Psoas muscle (tissue), 8 donors: ENCODE results near the gene AGFG1. TPM values are rescaled to one million over a fixed set of nuclear protein-coding genes. Genes with fewer than 3 reads are reported as not detected.
"Not testable (repeated sequence)": the region's sequence is repeated elsewhere in the genome, so short reads cannot be mapped to it uniquely, and the experiment has no call there.

Experiments
- ATAC-seq, 4 donors: fragments of 200-7000 bp; cut with Tn5 transposase; one replicate each; pipeline ENCODE4 v1.9.1; 2020; ENCODE audit warnings: moderate library complexity in 3 of 4, mild to moderate bottlenecking in 2 of 4
- DNase-seq, 2 donors: peaks; one replicate each; pipeline ENCODE4 v3.0.0-alpha.2; 2020
- H3K27ac ChIP-seq: fragments of 200-600 bp; one replicate; pipeline ENCODE4 v1.8.0; 2022
- H3K27me3 ChIP-seq, 3 donors: fragments of 200-600 bp in 1 of 3; one replicate each; pipeline versions ENCODE4 v1.6.1 to v1.8.0; 2013 to 2022; ENCODE audit warnings: low read length in 2 of 3, mild to moderate bottlenecking in 2 of 3, moderate library complexity in 1 of 3; ENCODE audit not compliant: insufficient read depth in 3 of 3
- H3K36me3 ChIP-seq, 2 donors: fragments of 200-600 bp in 1 of 2; one replicate each; pipeline versions ENCODE4 v1.6.1 to v1.8.0; 2013 to 2022; ENCODE audit warnings: low read depth in 1 of 2, mild to moderate bottlenecking in 1 of 2, moderate library complexity in 1 of 2; ENCODE audit not compliant: insufficient read depth in 1 of 2
- H3K4me1 ChIP-seq: fragments of 200-600 bp; one replicate; pipeline ENCODE4 v1.8.0; 2022
- H3K4me3 ChIP-seq: fragments of 200-600 bp; one replicate; pipeline ENCODE4 v1.8.0; 2022; ENCODE audit warnings: mild to moderate bottlenecking
- H3K9me3 ChIP-seq: fragments of 200-600 bp; one replicate; pipeline ENCODE4 v1.8.0; 2022
- WGBS, 3 donors: extraction: QIAGEN DNeasy Blood & Tissue Kit; methylation state at CpG; one replicate each; pipeline versions ENCODE4 v1.1.6 to v1.1.7; 2013; 5-methylcytosine and 5-hydroxymethylcytosine counted together
- intact Hi-C, 2 donors: fragments of 100-400 bp; cut with DNase I; formaldehyde crosslinking; loops; one replicate each; pipeline versions ENCODE4 v1.11.0 to v1.14.2; 2022
- polyA plus RNA-seq, 3 donors: library from polyadenylated mRNA; stranded (reverse); fragments of 200-250 nt; gene quantifications; one replicate each; pipeline ENCODE4 v1.2.3, GENCODE V29; 2013
- total RNA-seq, 4 donors: library from RNA; stranded (reverse); fragmentation: NEBNext Ultra II Directional in 2 of 4; extraction: Animal tissue kit (Norgen Biotek cat#: 25700) in 2 of 4; gene quantifications; one replicate each; pipeline versions ENCODE4 v1.2.1 to v1.2.4, GENCODE V29; 2021 to 2023
- TF ChIP-seq, protein P1 (sequence below): fragments of 200-600 bp; IDR thresholded peaks from one replicate; pipeline ENCODE4 v1.8.0; 2022; ENCODE audit warnings: antibody characterized with exemption
- donor health status: healthy with polysubstance abuse.
- donor health status: DM: no; HTN: no; CAD: no; lungs with moderate emphysema.
- donor health status: Bipolar disorder and iron deficiency.
- donor health status: healthy.
- donor health status: DM: yes; HTN: yes; CAD: no.
- donor health status: DM: no; HTN: no; CAD: no.
- donor health status: DM: no; HTN: no; CAD: no.
- donor health status: DM: yes; HTN: yes; CAD: no.

AGFG1 gene
- total and polyA plus RNA-seq, 7 donors, result 19.0 to 68.2 (median 54.9) TPM

DNA sequence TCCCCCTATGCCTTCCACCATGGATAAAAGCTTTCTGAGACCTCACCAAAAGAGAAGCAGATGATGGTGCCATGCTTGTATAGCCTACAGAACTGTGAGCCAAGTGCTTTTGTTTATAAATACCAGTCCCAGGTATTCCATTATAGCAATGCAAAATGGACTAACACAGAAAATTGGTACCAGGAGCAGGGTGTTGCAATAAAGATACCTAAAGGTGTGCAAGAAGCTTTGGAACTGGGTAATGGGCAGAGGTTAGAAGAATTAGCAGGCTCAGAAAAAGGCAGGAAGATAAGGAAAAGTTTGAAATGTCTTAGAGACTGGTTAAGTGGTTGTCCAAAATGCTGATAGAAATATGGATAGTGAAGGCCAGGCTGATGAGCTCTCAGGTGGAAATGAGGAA lies 110.4 kb downstream of the AGFG1 start:
- intact Hi-C loops, result no loop called here
- TF ChIP-seq, protein P1, sequence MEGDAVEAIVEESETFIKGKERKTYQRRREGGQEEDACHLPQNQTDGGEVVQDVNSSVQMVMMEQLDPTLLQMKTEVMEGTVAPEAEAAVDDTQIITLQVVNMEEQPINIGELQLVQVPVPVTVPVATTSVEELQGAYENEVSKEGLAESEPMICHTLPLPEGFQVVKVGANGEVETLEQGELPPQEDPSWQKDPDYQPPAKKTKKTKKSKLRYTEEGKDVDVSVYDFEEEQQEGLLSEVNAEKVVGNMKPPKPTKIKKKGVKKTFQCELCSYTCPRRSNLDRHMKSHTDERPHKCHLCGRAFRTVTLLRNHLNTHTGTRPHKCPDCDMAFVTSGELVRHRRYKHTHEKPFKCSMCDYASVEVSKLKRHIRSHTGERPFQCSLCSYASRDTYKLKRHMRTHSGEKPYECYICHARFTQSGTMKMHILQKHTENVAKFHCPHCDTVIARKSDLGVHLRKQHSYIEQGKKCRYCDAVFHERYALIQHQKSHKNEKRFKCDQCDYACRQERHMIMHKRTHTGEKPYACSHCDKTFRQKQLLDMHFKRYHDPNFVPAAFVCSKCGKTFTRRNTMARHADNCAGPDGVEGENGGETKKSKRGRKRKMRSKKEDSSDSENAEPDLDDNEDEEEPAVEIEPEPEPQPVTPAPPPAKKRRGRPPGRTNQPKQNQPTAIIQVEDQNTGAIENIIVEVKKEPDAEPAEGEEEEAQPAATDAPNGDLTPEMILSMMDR, result no peak
- ATAC-seq, result no peak

DNA sequence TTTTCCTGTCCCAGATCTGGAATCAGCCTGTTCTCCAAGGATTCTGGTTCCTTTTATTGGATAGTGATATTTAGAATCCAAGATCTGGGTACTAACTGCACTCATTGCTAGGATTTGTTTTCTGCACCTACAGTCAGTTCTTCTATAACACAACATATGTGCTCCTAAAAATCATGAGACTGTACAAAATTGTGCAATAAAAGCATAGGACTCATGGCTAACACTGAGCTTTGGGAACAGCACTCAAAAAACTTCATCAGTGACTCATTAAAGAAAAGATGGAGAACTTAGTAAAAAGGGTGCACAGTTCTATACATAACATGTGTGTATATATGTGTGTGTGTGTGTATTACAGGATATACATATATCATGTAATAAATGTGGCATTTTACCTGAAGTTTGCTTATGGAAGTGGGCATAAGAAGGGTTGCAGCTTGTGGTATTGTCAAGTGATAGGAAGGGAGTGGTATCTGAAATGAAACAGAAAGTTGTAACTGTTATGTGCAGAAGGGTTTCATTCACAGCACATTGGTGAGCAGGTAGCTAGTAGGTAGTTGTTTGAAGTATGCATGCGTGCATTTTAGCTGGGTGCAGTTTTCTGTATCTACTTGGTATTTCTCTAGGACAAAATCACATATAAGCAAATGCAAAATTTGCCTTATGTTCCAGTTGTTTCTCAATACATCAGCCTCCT lies 120.9 kb downstream of the AGFG1 start:
- ATAC-seq, result no peak
- no peak for DNase-seq
- intact Hi-C loops, result no loop called here
- H3K4me3 ChIP-seq, result no peak overlapping the region
- no peaks in the 10 kb centered on the region for H3K9me3 ChIP-seq
- no peaks in the 10 kb centered on the region for H3K4me1 ChIP-seq
- H3K36me3 ChIP-seq, result no peaks in the 10 kb centered on the region
- peaks cover 0 to 11% (median 0%) of the 10 kb centered on the region in 3 donors for H3K27me3 ChIP-seq
- TF ChIP-seq, protein P1, result no peak
- WGBS, 3 donors, result 94 to 100% (median 94%) methylated on average over 1 of the region's 1 CpG
- no peak overlapping the region for H3K27ac ChIP-seq

More for the DNA sequence above, 110.4 kb downstream of the AGFG1 start:
- DNase-seq, result no peak
- no peaks in the 10 kb centered on the region for H3K9me3 ChIP-seq
- H3K36me3 ChIP-seq, result no peaks in the 10 kb centered on the region
- H3K4me3 ChIP-seq, result no peak overlapping the region
- H3K27ac ChIP-seq, result no peak overlapping the region
- H3K4me1 ChIP-seq, result no peaks in the 10 kb centered on the region
- no peaks in the 10 kb centered on the region for H3K27me3 ChIP-seq

DNA sequence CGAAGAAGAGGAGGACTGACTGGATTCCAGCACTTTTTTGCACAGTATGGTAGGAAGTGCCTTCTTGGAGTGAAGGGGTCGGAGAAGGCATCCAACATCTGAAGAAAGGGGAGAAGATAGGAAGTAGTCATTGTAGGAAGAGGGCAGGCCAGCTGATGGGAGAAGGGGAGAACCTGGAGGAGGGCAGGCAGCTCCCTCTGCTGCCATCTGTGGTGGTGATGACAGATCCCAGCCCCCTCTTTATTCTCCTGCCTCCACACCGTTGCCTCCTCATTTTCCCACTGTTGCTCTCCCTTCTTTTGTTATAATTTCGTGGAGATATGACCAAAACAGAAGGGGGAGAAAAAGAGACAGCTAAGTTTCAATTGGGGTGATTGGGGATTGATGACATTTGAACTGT lies 123.8 kb downstream of the AGFG1 start:
- DNase-seq, result no peak
- Histone ChIP-seq H3K27me3 (peaks cover 0 to 11% (median 0%) of the 10 kb centered on the region in 3 donors), H3K9me3 (no peaks in the 10 kb centered on the region), H3K4me1 (no peaks in the 10 kb centered on the region), H3K4me3 (no peak overlapping the region), H3K36me3 (no peaks in the 10 kb centered on the region), H3K27ac (no peak overlapping the region)
- WGBS, 3 donors, result 36 to 51% (median 51%) methylated on average over 4 of the region's 4 CpGs
- TF ChIP-seq, protein P1, result no peak
- no peak for ATAC-seq
- intact Hi-C loops, result no loop called here

DNA sequence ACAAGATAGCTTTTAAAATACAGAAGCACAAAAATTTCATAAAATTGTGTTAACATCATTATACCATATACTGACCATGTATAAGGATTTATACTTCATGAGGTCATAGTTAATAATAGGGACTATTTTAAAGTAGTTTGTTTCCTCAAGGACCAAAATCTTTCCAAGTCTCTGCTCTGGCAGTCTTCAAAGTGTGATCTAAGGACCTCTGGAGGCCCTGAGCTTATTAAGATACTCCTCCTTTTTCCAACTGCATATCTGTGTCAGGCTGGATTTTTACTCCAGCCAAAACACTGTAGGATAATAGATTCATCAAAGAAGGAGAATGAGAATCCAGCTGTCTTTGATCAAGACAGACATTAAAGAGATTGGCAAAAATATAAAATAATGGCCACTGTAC lies 125.1 kb downstream of the AGFG1 start:
- Histone ChIP-seq H3K4me3 (no peak overlapping the region), H3K27ac (no peak overlapping the region), H3K4me1 (no peaks in the 10 kb centered on the region), H3K9me3 (no peaks in the 10 kb centered on the region), H3K36me3 (no peaks in the 10 kb centered on the region), H3K27me3 (peaks cover 0 to 11% (median 0%) of the 10 kb centered on the region in 3 donors)
- ATAC-seq, result no peak
- DNase-seq, result no peak
- TF ChIP-seq, protein P1, result no peak
- intact Hi-C loops, result no loop called here

DNA sequence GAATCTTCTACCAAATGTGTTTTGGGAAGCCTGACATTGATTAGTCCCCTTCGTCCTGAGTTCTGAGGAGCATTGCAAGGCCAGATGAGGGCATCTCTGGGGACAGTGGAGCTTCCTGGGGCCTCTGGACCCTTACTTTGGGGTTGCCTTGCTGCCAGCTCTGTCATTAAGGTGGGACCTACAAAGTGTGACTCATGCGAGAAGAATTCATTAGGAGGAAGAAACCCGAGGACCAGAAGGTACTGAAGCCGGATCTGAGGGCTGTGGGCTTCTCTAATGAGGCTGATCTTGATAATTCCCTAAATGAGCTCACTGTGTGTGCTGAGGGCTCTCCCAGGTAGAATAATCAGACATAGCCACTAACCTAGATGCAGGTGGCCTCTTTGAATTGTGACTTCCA lies 126.0 kb downstream of the AGFG1 start:
- no peak for DNase-seq
- H3K4me3 ChIP-seq, result no peak overlapping the region
- TF ChIP-seq, protein P1, result no peak
- no peaks in the 10 kb centered on the region for H3K9me3 ChIP-seq
- no peak for ATAC-seq
- no peak overlapping the region for H3K27ac ChIP-seq
- no peaks in the 10 kb centered on the region for H3K36me3 ChIP-seq
- intact Hi-C loops, result no loop called here
- no peaks in the 10 kb centered on the region for H3K4me1 ChIP-seq
- H3K27me3 ChIP-seq, result peaks cover 0 to 5% (median 0%) of the 10 kb centered on the region in 3 donors
- WGBS, 3 donors, result 51 to 64% (median 57%) methylated on average over 4 of the region's 4 CpGs

DNA sequence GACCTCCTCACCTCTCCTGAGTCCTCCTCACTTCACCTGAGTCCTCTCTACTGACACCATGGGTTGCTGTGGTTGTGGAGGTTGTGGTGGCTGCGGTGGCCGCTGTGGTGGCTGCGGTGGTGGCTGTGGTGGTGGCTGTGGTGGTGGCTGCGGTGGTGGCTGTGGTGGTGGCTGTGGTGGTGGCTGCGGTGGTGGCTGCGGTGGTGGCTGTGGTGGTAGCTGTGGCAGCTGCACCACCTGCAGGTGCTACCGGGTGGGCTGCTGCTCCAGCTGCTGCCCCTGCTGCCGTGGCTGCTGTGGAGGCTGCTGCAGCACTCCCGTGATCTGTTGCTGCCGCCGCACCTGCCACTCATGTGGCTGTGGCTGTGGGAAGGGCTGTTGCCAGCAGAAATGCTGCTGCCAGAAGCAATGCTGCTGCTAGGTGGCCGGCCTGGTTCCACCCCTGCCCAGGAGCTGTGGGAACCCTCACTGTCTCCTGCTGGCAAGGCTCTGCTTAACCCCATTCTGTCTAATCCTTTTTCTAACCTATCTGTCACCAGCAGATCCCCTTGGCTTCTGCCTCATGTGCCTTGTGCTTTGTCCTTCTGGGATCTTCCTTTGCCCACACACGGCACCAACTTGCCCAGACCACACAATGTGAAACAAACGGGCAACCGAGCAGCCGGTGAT lies 127.0 kb downstream of the AGFG1 start, which contains the start of gene SCYGR2:
SCYGR2 (plus strand) TSS at position 59 of the 669 bp plus-strand sequence; CDS start at position 59, 0 bp downstream.
- H3K9me3 ChIP-seq, H3K36me3 ChIP-seq, intact Hi-C loops, DNase-seq, H3K27me3 ChIP-seq, H3K4me1 ChIP-seq, H3K27ac ChIP-seq, H3K4me3 ChIP-seq, ATAC-seq: not testable (repeated sequence)
- WGBS, 3 donors, result 61 to 75% (median 70%) methylated on average over 12 to 16 of the region's 16 CpGs
